Right lobe of liver (tissue), 6 donors: ENCODE data around the gene CD3G. TPM values are rescaled to one million over a fixed set of nuclear protein-coding genes. Genes with fewer than 3 reads are reported as not detected.

ENCODE experiments used
- ATAC-seq, 4 donors: fragments of 200-7000 bp; cut with Tn5 transposase; one replicate each; pipeline ENCODE4 v1.9.1; 2020; ENCODE audit warnings: mild to moderate bottlenecking in 4 of 4, moderate library complexity in 4 of 4
- DNase-seq, 3 donors: peaks; one replicate each; pipeline ENCODE4 v3.0.0-alpha.2; 2020
- H3K27ac ChIP-seq, 3 donors: fragments of 200-600 bp; one replicate each; pipeline ENCODE4 v1.8.0; 2022
- H3K27me3 ChIP-seq, 2 donors: fragments of 200-600 bp; one replicate each; pipeline ENCODE4 v1.8.0; 2022
- H3K36me3 ChIP-seq, 4 donors: fragments of 200-600 bp; sonication (generic) in 1 of 4; one replicate each; pipeline versions ENCODE4 v1.5.1 to v1.8.0; 2017 to 2022; ENCODE audit warnings: control low read depth in 1 of 4
- H3K4me1 ChIP-seq, 4 donors: fragments of 200-600 bp; sonication (generic) in 1 of 4; one replicate each; pipeline versions ENCODE4 v1.5.1 to v1.8.0; 2017 to 2022; ENCODE audit warnings: control low read depth in 1 of 4
- H3K4me3 ChIP-seq, 3 donors: fragments of 200-600 bp; one replicate each; pipeline ENCODE4 v1.8.0; 2022
- H3K9me3 ChIP-seq, 4 donors: fragments of 200-600 bp; sonication (generic) in 1 of 4; one replicate each; pipeline versions ENCODE4 v1.5.1 to v1.8.0; 2017 to 2022; ENCODE audit warnings: control low read depth in 1 of 4
- CTCF ChIP-seq, 4 donors: fragments of 200-600 bp in 3 of 4; fragments of 450-650 bp in 1 of 4; IDR thresholded peaks; one replicate each; pipeline versions ENCODE4 v1.5.1 to v1.8.0; 2016 to 2022; ENCODE audit warnings: antibody characterized with exemption in 4 of 4, mild to moderate bottlenecking in 2 of 4
- POLR2A ChIP-seq: fragments of 450-650 bp; IDR thresholded peaks from one replicate; pipeline ENCODE4 v1.6.1; 2017; ENCODE audit warnings: antibody characterized with exemption, mild to moderate bottlenecking
- WGBS: methylation state at CpG from one replicate; pipeline ENCODE4 v1.1.6; 2018; ENCODE audit warnings: low coverage, low lambda C conversion rate; ENCODE audit not compliant: insufficient coverage; ENCODE audit errors: missing lambda C conversion rate; 5-methylcytosine and 5-hydroxymethylcytosine counted together
- intact Hi-C, 2 donors: fragments of 100-400 bp; cut with DNase I; formaldehyde crosslinking; loops; one replicate each; pipeline versions ENCODE4 v1.11.2 to v1.14.1; 2022
- total RNA-seq, 6 experiments: library from RNA; depleted of rRNA in 2 of 6; stranded (reverse); fragments of >200 nt in 2 of 6; fragmentation: NEBNext Ultra II Directional in 3 of 6; extraction: Animal tissue kit (Norgen Biotek cat#: 25700) in 3 of 6; gene quantifications; one replicate each; pipeline versions ENCODE4 v1.1.0 to v1.2.4, GENCODE V29; 2016 to 2023
- donor health status: DM: no; HTN: yes; CAD: no.
- donor health status: DM: no; HTN: no; CAD: no.
- donor health status: DM: no; HTN: no; CAD: no.
- donor health status: DM: no; HTN: yes; CAD: no.
- donor health status: DM: no; HTN: yes; CAD: no.

CD3G gene
- total RNA-seq, 6 experiments from 2014 or later: 0.27 to 1.7 (median 0.36) TPM

- intact Hi-C loops: loop anchor here in 1 of 2 donors (10.0 kb wide), 1 partner anchor 122 kb away; no protein-coding TSS in a partner anchor
- H3K4me3 ChIP-seq: no peak overlapping the region
- 81% methylated on average over 2 of the region's 2 CpGs for WGBS
- H3K27me3 ChIP-seq: no peaks in the 10 kb centered on the region
- H3K27ac ChIP-seq: no peak overlapping the region
- ATAC-seq (no peak), DNase-seq (no peak)
- TF ChIP-seq CTCF (IDR thresholded peaks at IDR 0.05): no peak
- TF ChIP-seq POLR2A: no peak
- no peaks in the 10 kb centered on the region for H3K4me1 ChIP-seq
- no peaks in the 10 kb centered on the region for H3K9me3 ChIP-seq
- H3K36me3 ChIP-seq: peaks cover 10 to 87% (median 56%) of the 10 kb centered on the region in 4 donors
Measured at GRCh38 chr11:118373263-118373662, 29.1 kb downstream of the CD3G start.

GRCh38 chr11:118373871-118374270 is 29.7 kb downstream of the CD3G start:
- intact Hi-C loops: loop anchor here in 1 of 2 donors (10.0 kb wide), 1 partner anchor 121 kb away; no protein-coding TSS in a partner anchor
- no peaks in the 10 kb centered on the region for H3K27me3 ChIP-seq
- H3K4me3 ChIP-seq: no peak overlapping the region
- TF ChIP-seq CTCF (IDR thresholded peaks at IDR 0.05) (no peak), POLR2A (no peak)
- DNase-seq: no peak
- H3K27ac ChIP-seq: no peak overlapping the region
- H3K9me3 ChIP-seq: no peaks in the 10 kb centered on the region
- 80% methylated on average over 1 of the region's 5 CpGs for WGBS
- no peaks in the 10 kb centered on the region for H3K4me1 ChIP-seq
- no peak for ATAC-seq
- H3K36me3 ChIP-seq: peaks cover 16 to 87% (median 54%) of the 10 kb centered on the region in 4 donors

- ATAC-seq (no peak), DNase-seq (no peak)
- peaks cover 16 to 87% (median 52%) of the 10 kb centered on the region in 4 donors for H3K36me3 ChIP-seq
- intact Hi-C loops: loop anchor here in 1 of 2 donors (10.0 kb wide), 1 partner anchor 120 kb away; no protein-coding TSS in a partner anchor
- no peak overlapping the region for H3K27ac ChIP-seq
- H3K4me3 ChIP-seq: no peak overlapping the region
- no peaks in the 10 kb centered on the region for H3K4me1 ChIP-seq
- H3K27me3 ChIP-seq: no peaks in the 10 kb centered on the region
- no peaks in the 10 kb centered on the region for H3K9me3 ChIP-seq
- WGBS: 75% methylated on average over 2 of the region's 3 CpGs
- TF ChIP-seq POLR2A (no peak), CTCF (IDR thresholded peaks at IDR 0.05) (no peak)
Measured at GRCh38 chr11:118374729-118375128, 30.6 kb downstream of the CD3G start.

GRCh38 chr11:118375978-118376377 is 31.8 kb downstream of the CD3G start:
- Histone ChIP-seq H3K36me3 (peaks cover 16 to 85% (median 50%) of the 10 kb centered on the region in 4 donors), H3K4me3 (no peak overlapping the region), H3K27me3 (no peaks in the 10 kb centered on the region), H3K9me3 (no peaks in the 10 kb centered on the region), H3K4me1 (no peaks in the 10 kb centered on the region), H3K27ac (no peak overlapping the region)
- intact Hi-C loops: loop anchor here in 1 of 2 donors (10.0 kb wide), 1 partner anchor 119 kb away; no protein-coding TSS in a partner anchor
- ATAC-seq (no peak), DNase-seq (no peak)
- TF ChIP-seq POLR2A: no peak
- TF ChIP-seq CTCF (IDR thresholded peaks at IDR 0.05): no peak
